GM13977 (cell line): Measurements from ENCODE around the gene FLYWCH2.

Experiments used
- DNase-seq: peaks from one replicate; pipeline ENCODE4 v3.0.0; 2012; ENCODE audit warnings: low spot score
- CTCF ChIP-seq: IDR thresholded peaks from 2 replicates; pipeline ENCODE4 v1.5.1; 2012; ENCODE audit warnings: mild to moderate bottlenecking, control low read depth; ENCODE audit not compliant: insufficient read depth; ENCODE audit errors: extremely low read depth, missing control alignments
- in situ Hi-C: fragments of 300-500 bp; cut with MboI; formaldehyde crosslinking; loops from one replicate; pipeline ENCODE4 v1.12.0; 2022; ENCODE audit warnings: low sequenced_read_pairs, low pct_unique_long_range_greater_than_20kb, mixed read lengths, inconsistent platforms; ENCODE audit not compliant: unreplicated experiment

The FLYWCH2 gene

GRCh38 chr16:2846511-2847310 is 36.3 kb upstream of the FLYWCH2 start:
- no peak for TF ChIP-seq CTCF
- no peak for DNase-seq

GRCh38 chr16:2848933-2849725 is 33.9 kb upstream of the FLYWCH2 start:
- DNase-seq = no peak
- TF ChIP-seq CTCF = no peak
- in situ Hi-C loops = no loop called here

More at GRCh38 chr16:2846511-2847310, 36.3 kb upstream of the FLYWCH2 start:
- in situ Hi-C loops = no loop called here

GRCh38 chr16:2852003-2852730 is 30.8 kb upstream of the FLYWCH2 start:
- no peak for DNase-seq
- no peak for TF ChIP-seq CTCF
- in situ Hi-C loops = no loop called here

GRCh38 chr16:2852731-2853507 is 30.1 kb upstream of the FLYWCH2 start:
- no peak for DNase-seq

GRCh38 chr16:2853531-2854073 is 29.4 kb upstream of the FLYWCH2 start:
- TF ChIP-seq CTCF = no peak
- in situ Hi-C loops = no loop called here

More at GRCh38 chr16:2852731-2853507, 30.1 kb upstream of the FLYWCH2 start:
- in situ Hi-C loops = no loop called here
- TF ChIP-seq CTCF = no peak

More at GRCh38 chr16:2853531-2854073, 29.4 kb upstream of the FLYWCH2 start:
- DNase-seq = no peak
